ENCODE measurements around the gene NT5DC3. TPM values are rescaled to one million over a fixed set of nuclear protein-coding genes. Genes with fewer than 3 reads are reported as not detected.
"Not testable (repeated sequence)": the region's sequence is repeated elsewhere in the genome, so short reads cannot be mapped to it uniquely, and the experiment has no call there.

The NT5DC3 gene
- polyA plus RNA-seq, 1 donor: 10.5 TPM

- no peak for DNase-seq
These were observed 8.7 kb downstream of the NT5DC3 start for GRCh38 chr12:103832048-103832997.

GRCh38 chr12:103830730-103831320, 10.2 kb downstream of the NT5DC3 start:
- DNase-seq: no peak

GRCh38 chr12:103830025-103830725, 10.9 kb downstream of the NT5DC3 start:
- DNase-seq: no peak

GRCh38 chr12:103829092-103829491, 11.9 kb downstream of the NT5DC3 start:
- DNase-seq: no peak

GRCh38 chr12:103827911-103828391, 13.1 kb downstream of the NT5DC3 start:
- DNase-seq: no peak

GRCh38 chr12:103824845-103825244, 16.2 kb downstream of the NT5DC3 start:
- DNase-seq: no peak

- no peak for DNase-seq
These were observed 16.7 kb downstream of the NT5DC3 start for GRCh38 chr12:103824290-103824689.

- no peak for DNase-seq
These were observed 17.2 kb downstream of the NT5DC3 start for GRCh38 chr12:103823871-103824270.

GRCh38 chr12:103821773-103822172, 19.3 kb downstream of the NT5DC3 start:
- DNase-seq: no peak

GRCh38 chr12:103820881-103821489, 20.0 kb downstream of the NT5DC3 start:
- DNase-seq: no peak

GRCh38 chr12:103820361-103820760, 20.7 kb downstream of the NT5DC3 start:
- DNase-seq: peak; percentile 26

GRCh38 chr12:103819892-103820291, 21.1 kb downstream of the NT5DC3 start:
- no peak for DNase-seq

- DNase-seq: no peak
These were observed 21.7 kb downstream of the NT5DC3 start for GRCh38 chr12:103819312-103819711.

- no peak for DNase-seq
These were observed 23.2 kb downstream of the NT5DC3 start for GRCh38 chr12:103817791-103818190.

- no peak for DNase-seq
These were observed 24.4 kb downstream of the NT5DC3 start for GRCh38 chr12:103816663-103817062.

GRCh38 chr12:103814436-103814835, 26.6 kb downstream of the NT5DC3 start:
- no peak for DNase-seq

- no peak for DNase-seq
These were observed 27.1 kb downstream of the NT5DC3 start for GRCh38 chr12:103813949-103814348.

GRCh38 chr12:103813426-103813825, 27.6 kb downstream of the NT5DC3 start:
- no peak for DNase-seq

- DNase-seq: no peak
These were observed 28.2 kb downstream of the NT5DC3 start for GRCh38 chr12:103812789-103813188.

GRCh38 chr12:103811791-103812190, 29.2 kb downstream of the NT5DC3 start:
- no peak for DNase-seq

- no peak for DNase-seq
These were observed 30.9 kb downstream of the NT5DC3 start for GRCh38 chr12:103810111-103810510.

GRCh38 chr12:103809639-103810038, 31.4 kb downstream of the NT5DC3 start:
- not testable (repeated sequence) for DNase-seq

- DNase-seq: no peak
These were observed 31.9 kb downstream of the NT5DC3 start for GRCh38 chr12:103809154-103809553.

All from hindlimb muscle (tissue), 1 donor.